D721Med (cell line): Measurements from ENCODE around the gene DDX1.

Source experiments
- DNase-seq: peaks from one replicate; pipeline ENCODE4 v3.0.0; 2011; ENCODE audit warnings: low spot score; ENCODE audit not compliant: insufficient read length
- FAIRE-seq: peaks from 2 replicates; lab custom pipeline; 2011; peaks lifted over from hg19 to GRCh38; lab: Jason Lieb, UNC
- TF ChIP-seq, protein P1 (sequence below): IDR thresholded peaks from 2 replicates; pipeline ENCODE4 v1.5.1; 2012; ENCODE audit warnings: mild to moderate bottlenecking, control low read depth; ENCODE audit not compliant: insufficient read depth; ENCODE audit errors: missing control alignments

DDX1 gene

DNA sequence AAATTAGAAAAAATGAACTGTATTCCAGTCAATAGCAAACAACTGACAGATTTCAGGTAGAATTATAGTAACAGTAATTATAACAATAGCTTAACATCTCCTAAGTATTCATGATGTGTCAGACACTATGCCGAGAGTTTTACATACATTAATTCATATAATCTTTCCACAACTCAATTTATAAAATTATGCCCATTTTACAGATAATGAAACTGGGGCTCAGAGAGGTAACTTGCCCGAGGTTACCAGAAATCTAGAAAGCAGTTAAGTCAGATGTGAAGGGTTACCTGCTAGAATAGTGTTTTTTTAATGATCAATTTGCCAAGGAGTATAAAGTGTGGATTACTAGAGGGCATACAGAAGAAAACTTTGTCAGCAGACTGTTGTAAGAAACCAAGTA lies 42.7 kb upstream of the DDX1 start:
- FAIRE-seq (no peak), DNase-seq (no peak)
- TF ChIP-seq, protein P1, sequence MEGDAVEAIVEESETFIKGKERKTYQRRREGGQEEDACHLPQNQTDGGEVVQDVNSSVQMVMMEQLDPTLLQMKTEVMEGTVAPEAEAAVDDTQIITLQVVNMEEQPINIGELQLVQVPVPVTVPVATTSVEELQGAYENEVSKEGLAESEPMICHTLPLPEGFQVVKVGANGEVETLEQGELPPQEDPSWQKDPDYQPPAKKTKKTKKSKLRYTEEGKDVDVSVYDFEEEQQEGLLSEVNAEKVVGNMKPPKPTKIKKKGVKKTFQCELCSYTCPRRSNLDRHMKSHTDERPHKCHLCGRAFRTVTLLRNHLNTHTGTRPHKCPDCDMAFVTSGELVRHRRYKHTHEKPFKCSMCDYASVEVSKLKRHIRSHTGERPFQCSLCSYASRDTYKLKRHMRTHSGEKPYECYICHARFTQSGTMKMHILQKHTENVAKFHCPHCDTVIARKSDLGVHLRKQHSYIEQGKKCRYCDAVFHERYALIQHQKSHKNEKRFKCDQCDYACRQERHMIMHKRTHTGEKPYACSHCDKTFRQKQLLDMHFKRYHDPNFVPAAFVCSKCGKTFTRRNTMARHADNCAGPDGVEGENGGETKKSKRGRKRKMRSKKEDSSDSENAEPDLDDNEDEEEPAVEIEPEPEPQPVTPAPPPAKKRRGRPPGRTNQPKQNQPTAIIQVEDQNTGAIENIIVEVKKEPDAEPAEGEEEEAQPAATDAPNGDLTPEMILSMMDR = no peak

DNA sequence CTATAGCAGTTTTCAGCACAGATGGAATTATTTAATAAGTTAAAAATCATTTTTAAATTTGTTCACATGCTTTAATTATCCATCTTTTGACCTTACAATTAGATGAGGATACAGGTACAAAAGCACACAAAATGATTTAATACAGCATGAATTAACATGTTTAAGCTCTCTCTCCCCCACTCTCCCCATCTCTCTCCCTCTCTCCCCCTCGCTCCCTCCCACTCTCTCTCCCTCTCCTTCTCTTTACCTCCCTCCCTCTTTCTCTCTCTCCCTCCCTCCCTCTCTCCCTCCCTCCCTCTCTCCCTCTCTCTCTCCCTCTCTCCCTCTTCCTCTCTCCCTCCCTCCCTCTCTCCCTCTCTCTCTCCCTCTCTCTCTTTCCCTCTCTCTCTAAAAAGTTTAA lies 38.1 kb upstream of the DDX1 start:
- FAIRE-seq = no peak
- no peak for DNase-seq
- TF ChIP-seq, protein P1 = no peak

DNA sequence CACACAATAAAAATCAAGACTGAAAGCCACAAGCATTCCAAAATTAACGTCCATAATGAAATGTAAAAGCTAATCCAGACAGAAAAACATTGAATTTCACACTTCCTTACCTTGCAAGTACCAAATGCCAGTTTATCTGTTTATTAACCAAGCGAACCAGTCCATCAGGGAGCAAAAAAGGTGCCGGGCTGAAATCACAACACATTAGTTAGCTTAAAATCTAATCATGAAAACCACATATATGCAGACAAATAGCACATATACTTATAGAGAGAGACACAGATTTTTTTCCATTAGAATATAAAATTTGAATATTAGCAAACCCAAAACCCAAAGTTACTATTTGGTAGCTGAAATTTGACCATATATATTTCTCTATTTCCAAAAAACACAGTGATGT lies 37.7 kb upstream of the DDX1 start:
- FAIRE-seq (no peak), DNase-seq (no peak)
- TF ChIP-seq, protein P1 = no peak

DNA sequence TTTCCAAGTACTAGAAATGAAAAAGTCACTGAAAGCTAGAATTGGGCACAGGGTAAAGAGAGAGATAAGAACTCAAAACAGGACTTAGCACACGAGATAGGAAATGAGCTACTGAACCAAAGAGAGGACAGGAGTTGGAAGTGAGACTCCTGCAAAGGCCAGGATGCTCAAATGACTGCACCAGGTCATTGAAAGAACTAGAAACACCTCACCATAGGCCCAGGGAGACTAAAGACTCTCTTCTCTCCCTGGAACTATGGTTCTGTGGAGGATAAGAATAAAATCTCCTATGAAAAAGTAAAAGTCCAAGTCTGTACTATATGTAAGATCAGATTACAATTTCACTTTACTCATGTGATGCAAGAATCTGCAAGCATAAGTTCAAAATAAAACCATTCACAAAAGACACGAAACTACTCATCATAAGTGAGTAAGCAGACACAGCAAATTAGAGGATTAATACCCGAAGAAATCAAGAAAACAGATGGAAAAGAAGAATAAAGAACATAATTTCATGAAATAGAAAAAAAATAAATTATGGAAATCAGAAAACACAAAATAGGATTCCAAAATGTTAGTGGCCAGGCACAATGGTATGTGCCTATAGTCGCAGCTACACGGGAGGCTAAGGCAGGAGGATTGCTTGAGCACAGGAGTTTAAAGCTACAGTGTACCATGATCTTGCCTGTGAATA lies 37.0 kb upstream of the DDX1 start:
- TF ChIP-seq, protein P1 = no peak
- DNase-seq (no peak), FAIRE-seq (no peak)

DNA sequence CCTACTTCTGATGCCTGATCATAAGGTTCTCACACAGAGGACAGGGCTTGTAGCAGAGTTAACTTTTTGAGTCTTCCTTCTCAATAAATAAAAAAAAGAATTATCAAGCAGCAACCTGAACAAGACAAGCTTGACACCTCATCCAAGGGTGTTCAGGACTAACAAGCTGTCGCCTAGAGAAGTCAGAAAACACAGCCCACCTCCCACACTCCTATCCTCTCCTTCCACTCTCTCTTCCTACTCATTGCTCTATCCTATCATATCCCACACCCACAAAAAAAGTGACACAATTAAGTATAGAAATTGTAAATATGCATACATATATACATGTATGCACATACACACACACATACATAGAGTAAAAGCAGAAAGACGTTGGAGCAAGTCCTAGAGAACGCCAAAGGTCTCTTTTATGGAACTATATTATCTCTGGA lies 35.9 kb upstream of the DDX1 start:
- DNase-seq = no peak
- FAIRE-seq = no peak
- TF ChIP-seq, protein P1 = no peak

DNA sequence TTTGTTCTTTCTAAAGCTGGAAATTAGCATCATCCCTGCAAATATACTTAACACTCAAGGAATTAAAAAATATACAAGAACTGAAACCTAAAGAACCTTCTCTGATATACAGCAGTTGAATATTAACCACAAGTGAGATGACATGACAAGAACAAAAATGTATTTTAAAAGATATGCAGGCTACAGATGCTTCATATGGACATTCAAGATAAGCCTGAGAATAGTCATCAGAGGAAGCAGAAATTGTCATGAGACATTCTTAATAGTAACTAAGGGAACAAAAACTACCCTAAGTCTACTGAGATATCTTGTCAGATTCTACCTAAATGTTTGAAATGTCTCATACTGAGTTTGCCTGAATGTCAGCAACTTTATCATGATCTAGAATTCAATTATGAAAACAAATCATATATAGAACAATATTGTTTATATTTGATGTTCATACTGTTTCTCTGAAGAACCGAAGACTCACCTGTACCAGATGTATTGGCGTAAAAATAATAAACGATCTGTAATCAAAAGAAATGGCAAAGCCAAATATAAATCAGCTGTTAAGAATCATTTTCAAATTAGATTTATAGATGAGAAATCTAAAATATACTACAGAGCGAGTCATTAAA lies 35.2 kb upstream of the DDX1 start:
- TF ChIP-seq, protein P1 = no peak
- no peak for DNase-seq
- no peak for FAIRE-seq

DNA sequence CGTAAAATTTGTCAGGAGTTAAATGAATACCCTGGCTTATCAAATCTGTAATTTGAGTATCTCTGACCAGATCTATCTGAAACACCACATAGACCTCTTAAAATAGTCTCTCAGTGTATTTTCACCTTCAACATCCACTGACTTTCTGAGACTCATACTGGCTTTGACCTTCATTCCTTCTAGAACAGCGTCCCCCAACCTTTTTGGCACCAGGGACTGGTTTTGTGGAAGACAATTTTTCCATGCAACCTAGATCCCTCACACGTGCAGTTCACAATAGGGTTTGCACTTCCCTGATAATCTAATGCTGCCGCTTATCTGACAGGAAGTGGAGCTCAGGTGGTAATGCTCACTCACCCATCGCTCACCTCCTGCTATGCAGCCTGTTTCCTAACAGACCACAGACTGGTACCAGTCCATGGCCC lies 33.8 kb upstream of the DDX1 start:
- TF ChIP-seq, protein P1 = no peak
- DNase-seq (no peak), FAIRE-seq (no peak)
